Breast epithelium (tissue), 4 donors: Measurements from ENCODE around the gene PGS1. TPM values are rescaled to one million over a fixed set of nuclear protein-coding genes. Genes with fewer than 3 reads are reported as not detected.

Experiments used
- DNase-seq, 2 donors: peaks; one replicate each; pipeline ENCODE4 v3.0.0-alpha.2; 2019; ENCODE audit warnings: low spot score in 2 of 2
- H3K27ac ChIP-seq, 2 donors: fragments of 200-600 bp; sonication (generic) in 1 of 2; one replicate each; pipeline ENCODE4 v1.5.1; 2016 to 2019; ENCODE audit warnings: mild to moderate bottlenecking in 1 of 2
- H3K27me3 ChIP-seq, 2 donors: fragments of 200-600 bp; sonication (generic) in 1 of 2; one replicate each; pipeline versions ENCODE4 v1.5.1 to v1.6.0; 2017 to 2019; ENCODE audit warnings: control low read depth in 1 of 2, mild to moderate bottlenecking in 1 of 2
- H3K36me3 ChIP-seq: fragments of 200-600 bp; one replicate; pipeline ENCODE4 v1.5.1; 2019
- H3K4me1 ChIP-seq, 2 donors: fragments of 200-600 bp; sonication (generic); one replicate each; pipeline ENCODE4 v1.5.1; 2016 to 2019; ENCODE audit warnings: control low read depth in 1 of 2
- H3K4me3 ChIP-seq, 3 donors: fragments of 200-600 bp; sonication (generic); 1 replicate in 2 of 3; 2 replicates in 1 of 3; pipeline ENCODE4 v1.5.1; 2016 to 2019; ENCODE audit warnings: mild to moderate bottlenecking in 3 of 3, moderate library complexity in 2 of 3
- H3K9me3 ChIP-seq, 2 donors: fragments of 200-600 bp; sonication (generic) in 1 of 2; one replicate each; pipeline ENCODE4 v1.5.1; 2016 to 2019; ENCODE audit warnings: control low read depth in 1 of 2
- POLR2A ChIP-seq: fragments of 450-650 bp; IDR thresholded peaks from one replicate; pipeline ENCODE4 v1.6.1; 2016; ENCODE audit warnings: antibody characterized with exemption, mild to moderate bottlenecking, moderate library complexity
- POLR2AphosphoS5 ChIP-seq, 3 donors: sonication (generic); formaldehyde crosslinking; IDR thresholded peaks; one replicate each; pipeline ENCODE4 v1.6.1; 2017; ENCODE audit warnings: antibody characterized with exemption in 3 of 3
- intact Hi-C: fragments of 100-400 bp; cut with DNase I; formaldehyde crosslinking; loops from one replicate; pipeline ENCODE4 v1.15.1; 2023; ENCODE audit warnings: low total_unique reads
- total RNA-seq, 3 donors: library from RNA; depleted of rRNA; stranded (reverse); fragments of >200 nt; gene quantifications; one replicate each; pipeline ENCODE4 v1.1.0, GENCODE V29; 2016
- TF ChIP-seq, protein P1 (sequence below), 3 donors: fragments of 450-650 bp; IDR thresholded peaks; one replicate each; pipeline ENCODE4 v1.5.1; 2016 to 2017; ENCODE audit warnings: antibody characterized with exemption in 3 of 3, mild to moderate bottlenecking in 3 of 3, moderate library complexity in 3 of 3

PGS1 gene
- total RNA-seq, 3 donors from 2014 or later = 33.9 to 58.7 (median 50.2) TPM

- peak overlapping the region; percentile 77 to 100 (median 88) for H3K4me3 ChIP-seq
- H3K36me3 ChIP-seq = no peaks in the 10 kb centered on the region
- DNase-seq = no peak
- intact Hi-C loops = no loop called here
- TF ChIP-seq POLR2A = no peak
- TF ChIP-seq, protein P1, sequence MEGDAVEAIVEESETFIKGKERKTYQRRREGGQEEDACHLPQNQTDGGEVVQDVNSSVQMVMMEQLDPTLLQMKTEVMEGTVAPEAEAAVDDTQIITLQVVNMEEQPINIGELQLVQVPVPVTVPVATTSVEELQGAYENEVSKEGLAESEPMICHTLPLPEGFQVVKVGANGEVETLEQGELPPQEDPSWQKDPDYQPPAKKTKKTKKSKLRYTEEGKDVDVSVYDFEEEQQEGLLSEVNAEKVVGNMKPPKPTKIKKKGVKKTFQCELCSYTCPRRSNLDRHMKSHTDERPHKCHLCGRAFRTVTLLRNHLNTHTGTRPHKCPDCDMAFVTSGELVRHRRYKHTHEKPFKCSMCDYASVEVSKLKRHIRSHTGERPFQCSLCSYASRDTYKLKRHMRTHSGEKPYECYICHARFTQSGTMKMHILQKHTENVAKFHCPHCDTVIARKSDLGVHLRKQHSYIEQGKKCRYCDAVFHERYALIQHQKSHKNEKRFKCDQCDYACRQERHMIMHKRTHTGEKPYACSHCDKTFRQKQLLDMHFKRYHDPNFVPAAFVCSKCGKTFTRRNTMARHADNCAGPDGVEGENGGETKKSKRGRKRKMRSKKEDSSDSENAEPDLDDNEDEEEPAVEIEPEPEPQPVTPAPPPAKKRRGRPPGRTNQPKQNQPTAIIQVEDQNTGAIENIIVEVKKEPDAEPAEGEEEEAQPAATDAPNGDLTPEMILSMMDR (IDR thresholded peaks at IDR 0.05) = no peak
- no peak for TF ChIP-seq POLR2AphosphoS5 (IDR thresholded peaks at IDR 0.05)
- H3K4me1 ChIP-seq = peaks cover 9 to 30% of the 10 kb centered on the region in 2 donors
- H3K9me3 ChIP-seq = no peaks in the 10 kb centered on the region
- H3K27ac ChIP-seq = peak overlapping the region; percentile 90 to 95
- H3K27me3 ChIP-seq = no peaks in the 10 kb centered on the region
These were observed 608 bp upstream of the PGS1 start for GRCh38 chr17:78377858-78378224.

- no peaks in the 10 kb centered on the region for H3K36me3 ChIP-seq
- H3K4me3 ChIP-seq = peak overlapping the region; percentile 77 to 100 (median 88)
- no peak for DNase-seq
- H3K27me3 ChIP-seq = no peaks in the 10 kb centered on the region
- no peaks in the 10 kb centered on the region for H3K9me3 ChIP-seq
- peaks cover 12 to 34% of the 10 kb centered on the region in 2 donors for H3K4me1 ChIP-seq
- TF ChIP-seq POLR2AphosphoS5 (IDR thresholded peaks at IDR 0.05) (no peak), POLR2A (no peak)
- TF ChIP-seq, protein P1 (IDR thresholded peaks at IDR 0.05) = no peak
- H3K27ac ChIP-seq = peak overlapping the region; percentile 90 to 95
- intact Hi-C loops = no loop called here
These were observed 662 bp downstream of the PGS1 start for GRCh38 chr17:78379131-78379491.

GRCh38 chr17:78380370-78380769 is 1.9 kb downstream of the PGS1 start:
- Histone ChIP-seq H3K9me3 (no peaks in the 10 kb centered on the region), H3K27ac (peak overlapping the region in 1 of 2 donors; percentile 30), H3K4me1 (peaks cover 3 to 37% of the 10 kb centered on the region in 2 donors), H3K36me3 (no peaks in the 10 kb centered on the region), H3K4me3 (no peak overlapping the region), H3K27me3 (no peaks in the 10 kb centered on the region)
- TF ChIP-seq, protein P1 (IDR thresholded peaks at IDR 0.05) = no peak
- DNase-seq = no peak
- intact Hi-C loops = no loop called here

- H3K36me3 ChIP-seq = no peaks in the 10 kb centered on the region
- H3K4me3 ChIP-seq = no peak overlapping the region
- intact Hi-C loops = no loop called here
- no peaks in the 10 kb centered on the region for H3K27me3 ChIP-seq
- H3K9me3 ChIP-seq = no peaks in the 10 kb centered on the region
- TF ChIP-seq, protein P1 (IDR thresholded peaks at IDR 0.05) = no peak
- TF ChIP-seq POLR2AphosphoS5 (IDR thresholded peaks at IDR 0.05) (no peak), POLR2A (no peak)
- no peak for DNase-seq
- peaks cover 3 to 31% of the 10 kb centered on the region in 2 donors for H3K4me1 ChIP-seq
- H3K27ac ChIP-seq = peak overlapping the region; percentile 30 to 78
These were observed 3.3 kb downstream of the PGS1 start for GRCh38 chr17:78381601-78382232.

DNA sequence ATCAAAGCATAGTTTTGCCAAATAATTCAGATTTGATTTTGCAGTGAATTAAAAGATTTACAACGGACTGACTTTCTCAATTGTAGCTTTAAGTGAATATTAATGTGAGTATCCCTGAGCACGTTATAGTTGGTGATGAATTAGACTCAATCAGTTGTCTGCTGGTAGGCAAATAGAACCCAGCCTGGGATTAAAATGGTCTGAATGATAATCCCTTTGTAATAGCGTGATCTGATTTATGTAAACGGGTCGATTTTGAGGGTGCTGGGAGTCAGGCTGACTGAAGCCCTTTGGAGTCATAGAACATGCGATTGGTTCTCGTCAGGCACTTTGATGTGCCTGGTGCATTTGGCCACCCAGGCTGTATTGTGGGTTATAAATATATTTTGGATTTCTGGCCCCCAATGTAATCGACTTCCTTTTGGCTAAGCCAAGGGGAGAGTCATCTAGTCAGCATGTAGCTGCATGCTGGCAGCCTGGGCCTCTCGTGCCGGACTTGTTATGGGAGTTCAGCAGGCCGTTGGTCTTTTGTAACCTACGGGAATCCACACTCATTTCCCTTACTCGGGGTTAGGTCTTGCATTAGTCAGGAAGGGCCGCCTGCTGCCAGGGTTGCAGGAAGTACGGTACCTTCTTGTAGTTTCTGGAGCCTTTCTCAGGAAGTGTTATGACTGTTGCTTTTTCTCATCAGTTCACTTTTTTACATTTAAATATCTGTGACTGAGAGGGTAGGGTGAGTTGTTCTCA is 5.4 kb downstream of the PGS1 start:
- peaks cover 3 to 31% of the 10 kb centered on the region in 2 donors for H3K4me1 ChIP-seq
- H3K4me3 ChIP-seq = no peak overlapping the region
- no peaks in the 10 kb centered on the region for H3K9me3 ChIP-seq
- intact Hi-C loops = no loop called here
- no peaks in the 10 kb centered on the region for H3K36me3 ChIP-seq
- peak in 1 of 2 donors; percentile 81 for DNase-seq
- H3K27ac ChIP-seq = peak overlapping the region; percentile 80 to 91
- peak; percentile 67 to 93 (median 68) for TF ChIP-seq POLR2AphosphoS5 (IDR thresholded peaks at IDR 0.05)
- TF ChIP-seq POLR2A = no peak
- no peaks in the 10 kb centered on the region for H3K27me3 ChIP-seq
